ENCODE measurements around the gene CSK. TPM values are rescaled to one million over a fixed set of nuclear protein-coding genes. Genes with fewer than 3 reads are reported as not detected.
A peak's percentile ranks its signal among the peaks of the same experiment; 100 is the strongest.

Gene CSK
- polyA plus RNA-seq, 1 donor: 62.4 TPM

DNA sequence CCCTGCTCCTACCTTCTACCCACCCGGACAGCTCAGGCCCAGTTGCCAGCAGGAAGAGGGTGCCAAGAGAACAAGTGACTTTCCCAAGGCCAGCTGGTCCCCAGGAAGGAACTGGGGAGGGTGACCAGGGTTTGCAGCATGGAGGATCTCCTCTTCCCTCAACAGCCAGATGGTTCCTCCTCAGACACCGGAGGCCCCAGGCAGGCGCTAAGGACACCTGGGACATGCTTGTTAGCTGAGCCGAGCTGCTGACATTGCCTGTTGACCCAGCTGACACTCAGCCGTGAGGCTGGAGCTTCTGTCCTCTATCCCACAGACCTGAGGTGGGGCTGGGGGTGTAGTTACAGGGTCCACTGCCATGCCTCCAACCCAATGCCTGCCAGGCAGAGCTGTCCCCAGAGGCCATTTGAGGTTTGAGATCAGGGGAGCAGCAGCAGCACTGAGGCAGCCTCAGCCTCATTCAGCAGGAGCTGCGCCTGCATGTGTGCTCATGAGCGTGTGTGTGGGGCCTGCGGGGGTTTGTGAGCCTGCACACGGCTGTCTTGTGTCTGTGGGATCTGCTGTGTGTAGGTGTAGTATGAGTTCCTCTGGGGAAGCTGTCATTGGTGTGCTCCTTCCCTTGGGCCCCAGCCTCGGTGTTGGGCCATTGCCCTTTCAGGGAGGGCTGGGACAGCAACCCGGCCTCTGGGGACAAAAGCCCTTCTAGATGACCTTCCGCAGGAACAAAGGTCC is 51.7 kb downstream of the CSK start:
- WGBS (ENCODE audit: insufficient coverage, low lambda C conversion rate): no CpG with 5 or more reads among the region's 12 CpGs
- Histone ChIP-seq H3K27me3 (ENCODE audit: control insufficient read depth, insufficient read depth, low read length) (peaks cover 3% of the 10 kb centered on the region), H3K27ac (ENCODE audit: low read length) (no peak overlapping the region), H3K4me3 (ENCODE audit: low read length) (no peak overlapping the region), H3K9me3 (ENCODE audit: control insufficient read depth, low read depth, low read length) (no peaks in the 10 kb centered on the region), H3K4me1 (ENCODE audit: control insufficient read depth, insufficient read depth, low read length) (peaks cover 22% of the 10 kb centered on the region), H3K36me3 (ENCODE audit: control insufficient read depth, insufficient read depth, low read length) (peaks cover 31% of the 10 kb centered on the region)
- no peak for DNase-seq

GRCh38 chr15:74835312-74835823 is 53.5 kb downstream of the CSK start:
- Histone ChIP-seq H3K4me3 (ENCODE audit: low read length) (no peak overlapping the region), H3K36me3 (ENCODE audit: control insufficient read depth, insufficient read depth, low read length) (peaks cover 46% of the 10 kb centered on the region), H3K27ac (ENCODE audit: low read length) (no peak overlapping the region), H3K27me3 (ENCODE audit: control insufficient read depth, insufficient read depth, low read length) (no peaks in the 10 kb centered on the region), H3K4me1 (ENCODE audit: control insufficient read depth, insufficient read depth, low read length) (peaks cover 28% of the 10 kb centered on the region), H3K9me3 (ENCODE audit: control insufficient read depth, low read depth, low read length) (no peaks in the 10 kb centered on the region)
- peak; percentile 23 to 46 for DNase-seq
- no CpG with 5 or more reads among the region's 5 CpGs for WGBS (ENCODE audit: insufficient coverage, low lambda C conversion rate)

GRCh38 chr15:74836846-74837245 is 55.0 kb downstream of the CSK start:
- Histone ChIP-seq H3K27me3 (ENCODE audit: control insufficient read depth, insufficient read depth, low read length) (no peaks in the 10 kb centered on the region), H3K27ac (ENCODE audit: low read length) (no peak overlapping the region), H3K4me3 (ENCODE audit: low read length) (no peak overlapping the region), H3K36me3 (ENCODE audit: control insufficient read depth, insufficient read depth, low read length) (peaks cover 52% of the 10 kb centered on the region), H3K4me1 (ENCODE audit: control insufficient read depth, insufficient read depth, low read length) (peaks cover 34% of the 10 kb centered on the region), H3K9me3 (ENCODE audit: control insufficient read depth, low read depth, low read length) (no peaks in the 10 kb centered on the region)
- DNase-seq: no peak
- WGBS (ENCODE audit: insufficient coverage, low lambda C conversion rate): no CpG with 5 or more reads among the region's 7 CpGs

GRCh38 chr15:74837482-74838136 is 55.7 kb downstream of the CSK start:
- no peaks in the 10 kb centered on the region for H3K9me3 ChIP-seq (ENCODE audit: control insufficient read depth, low read depth, low read length)
- no peaks in the 10 kb centered on the region for H3K27me3 ChIP-seq (ENCODE audit: control insufficient read depth, insufficient read depth, low read length)
- H3K27ac ChIP-seq (ENCODE audit: low read length): no peak overlapping the region
- DNase-seq: no peak
- WGBS (ENCODE audit: insufficient coverage, low lambda C conversion rate): no CpG with 5 or more reads among the region's 15 CpGs
- peaks cover 30% of the 10 kb centered on the region for H3K4me1 ChIP-seq (ENCODE audit: control insufficient read depth, insufficient read depth, low read length)
- no peak overlapping the region for H3K4me3 ChIP-seq (ENCODE audit: low read length)
- peaks cover 52% of the 10 kb centered on the region for H3K36me3 ChIP-seq (ENCODE audit: control insufficient read depth, insufficient read depth, low read length)

GRCh38 chr15:74838137-74838516 is 56.2 kb downstream of the CSK start:
- no peak overlapping the region for H3K27ac ChIP-seq (ENCODE audit: low read length)
- no peaks in the 10 kb centered on the region for H3K9me3 ChIP-seq (ENCODE audit: control insufficient read depth, low read depth, low read length)
- no peak overlapping the region for H3K4me3 ChIP-seq (ENCODE audit: low read length)
- peaks cover 28% of the 10 kb centered on the region for H3K4me1 ChIP-seq (ENCODE audit: control insufficient read depth, insufficient read depth, low read length)
- DNase-seq: no peak
- H3K36me3 ChIP-seq (ENCODE audit: control insufficient read depth, insufficient read depth, low read length): peaks cover 52% of the 10 kb centered on the region
- WGBS (ENCODE audit: insufficient coverage, low lambda C conversion rate): no CpG with 5 or more reads among the region's 10 CpGs
- no peaks in the 10 kb centered on the region for H3K27me3 ChIP-seq (ENCODE audit: control insufficient read depth, insufficient read depth, low read length)

DNA sequence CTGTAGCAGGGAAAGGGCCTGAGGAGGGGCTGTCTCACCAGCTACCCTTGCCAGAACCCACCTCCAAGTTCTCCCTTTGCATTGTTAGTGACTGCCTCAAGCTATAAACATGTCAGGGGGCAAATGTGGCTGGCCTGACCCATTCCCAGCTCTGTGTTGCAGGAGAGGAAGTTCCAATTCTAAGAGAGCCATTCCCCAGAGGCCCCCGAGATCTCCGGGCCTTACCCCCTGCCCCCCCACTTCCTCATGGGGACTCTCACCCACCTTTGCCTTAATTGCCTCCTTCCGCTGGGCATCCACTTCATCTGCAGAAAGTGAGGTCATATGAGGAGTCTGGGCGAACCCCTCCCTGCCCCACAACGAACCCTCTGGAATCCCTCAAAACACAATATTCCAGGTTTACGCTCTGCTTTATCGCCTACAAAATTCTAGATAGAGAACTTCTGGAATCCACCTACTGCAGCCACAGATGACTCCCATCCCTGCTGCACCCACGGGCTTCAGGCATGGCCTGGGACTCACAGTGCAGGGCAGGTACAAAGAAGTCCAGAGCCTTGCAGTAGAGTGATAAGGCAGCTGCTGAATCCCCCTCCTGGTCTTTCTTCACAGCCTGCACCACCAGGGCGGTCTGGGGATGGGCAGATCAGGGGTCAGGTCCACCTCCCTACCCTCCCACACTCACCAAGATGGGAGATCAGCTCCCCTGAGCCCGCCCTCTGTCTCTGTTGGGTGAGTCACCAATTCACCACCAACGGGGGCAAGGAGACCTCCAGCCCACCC is 57.1 kb downstream of the CSK start:
- H3K4me3 ChIP-seq (ENCODE audit: low read length): no peak overlapping the region
- no peaks in the 10 kb centered on the region for H3K27me3 ChIP-seq (ENCODE audit: control insufficient read depth, insufficient read depth, low read length)
- H3K36me3 ChIP-seq (ENCODE audit: control insufficient read depth, insufficient read depth, low read length): peaks cover 52% of the 10 kb centered on the region
- no peaks in the 10 kb centered on the region for H3K9me3 ChIP-seq (ENCODE audit: control insufficient read depth, low read depth, low read length)
- peaks cover 31% of the 10 kb centered on the region for H3K4me1 ChIP-seq (ENCODE audit: control insufficient read depth, insufficient read depth, low read length)
- WGBS (ENCODE audit: insufficient coverage, low lambda C conversion rate): no CpG with 5 or more reads among the region's 11 CpGs
- H3K27ac ChIP-seq (ENCODE audit: low read length): no peak overlapping the region
- DNase-seq: no peak

- H3K36me3 ChIP-seq (ENCODE audit: control insufficient read depth, insufficient read depth, low read length): peaks cover 56% of the 10 kb centered on the region
- H3K4me1 ChIP-seq (ENCODE audit: control insufficient read depth, insufficient read depth, low read length): peaks cover 32% of the 10 kb centered on the region
- no CpG with 5 or more reads among the region's 31 CpGs for WGBS (ENCODE audit: insufficient coverage, low lambda C conversion rate)
- H3K27ac ChIP-seq (ENCODE audit: low read length): no peak overlapping the region
- no peak overlapping the region for H3K4me3 ChIP-seq (ENCODE audit: low read length)
- H3K9me3 ChIP-seq (ENCODE audit: control insufficient read depth, low read depth, low read length): no peaks in the 10 kb centered on the region
- no peak for DNase-seq
- H3K27me3 ChIP-seq (ENCODE audit: control insufficient read depth, insufficient read depth, low read length): no peaks in the 10 kb centered on the region
Measured at GRCh38 chr15:74839526-74840395, 57.9 kb downstream of the CSK start.

DNA sequence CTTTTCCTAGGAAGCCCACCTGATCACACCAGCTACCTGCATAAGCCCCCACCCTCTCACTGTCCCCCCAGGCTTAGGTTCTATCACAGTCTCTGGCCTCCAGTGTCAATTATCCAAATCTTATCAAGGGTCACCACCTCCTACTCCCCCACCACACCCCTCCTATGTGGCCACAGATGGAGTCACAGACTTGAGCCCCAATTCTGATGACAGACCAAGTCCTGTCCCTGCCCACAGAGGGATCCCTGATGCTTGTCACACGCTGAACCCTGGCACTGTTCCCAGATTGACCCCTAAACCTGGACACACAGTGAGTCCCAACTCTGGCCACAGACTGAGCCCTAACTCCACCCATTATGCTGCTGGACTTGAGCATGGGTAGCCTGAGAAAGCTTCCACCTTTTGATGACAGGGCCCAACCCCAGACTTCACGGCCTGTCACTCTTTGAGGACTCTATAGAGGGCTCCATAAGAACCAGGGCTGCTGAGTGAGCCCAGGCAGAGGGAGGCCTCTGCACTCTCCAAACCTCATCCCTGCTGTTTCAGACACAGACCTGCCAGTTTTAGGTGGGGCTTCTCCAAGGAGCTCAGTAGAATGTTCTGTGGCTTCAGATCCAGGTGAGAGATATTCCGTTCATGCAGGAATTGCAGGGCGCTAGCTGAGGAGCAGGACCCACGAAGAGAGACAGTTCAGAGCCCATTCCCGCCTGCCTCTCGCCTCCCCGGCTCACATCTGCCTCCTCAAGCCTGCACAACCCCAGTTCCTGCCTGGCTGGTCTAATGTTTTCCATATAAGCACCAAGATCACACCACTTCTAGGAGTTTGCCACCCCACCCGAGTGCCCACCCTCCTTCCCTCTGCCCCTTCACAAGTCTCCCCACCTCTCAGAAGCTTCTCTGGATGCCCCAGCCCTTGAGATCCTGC is 59.2 kb downstream of the CSK start:
- no peak for DNase-seq
- peaks cover 32% of the 10 kb centered on the region for H3K4me1 ChIP-seq (ENCODE audit: control insufficient read depth, insufficient read depth, low read length)
- H3K9me3 ChIP-seq (ENCODE audit: control insufficient read depth, low read depth, low read length): no peaks in the 10 kb centered on the region
- peaks cover 61% of the 10 kb centered on the region for H3K36me3 ChIP-seq (ENCODE audit: control insufficient read depth, insufficient read depth, low read length)
- peak overlapping the region; percentile 28 for H3K27ac ChIP-seq (ENCODE audit: low read length)
- WGBS (ENCODE audit: insufficient coverage, low lambda C conversion rate): 40% methylated on average over 1 of the region's 9 CpGs
- H3K27me3 ChIP-seq (ENCODE audit: control insufficient read depth, insufficient read depth, low read length): no peaks in the 10 kb centered on the region
- peak overlapping the region; percentile 17 for H3K4me3 ChIP-seq (ENCODE audit: low read length)

DNA sequence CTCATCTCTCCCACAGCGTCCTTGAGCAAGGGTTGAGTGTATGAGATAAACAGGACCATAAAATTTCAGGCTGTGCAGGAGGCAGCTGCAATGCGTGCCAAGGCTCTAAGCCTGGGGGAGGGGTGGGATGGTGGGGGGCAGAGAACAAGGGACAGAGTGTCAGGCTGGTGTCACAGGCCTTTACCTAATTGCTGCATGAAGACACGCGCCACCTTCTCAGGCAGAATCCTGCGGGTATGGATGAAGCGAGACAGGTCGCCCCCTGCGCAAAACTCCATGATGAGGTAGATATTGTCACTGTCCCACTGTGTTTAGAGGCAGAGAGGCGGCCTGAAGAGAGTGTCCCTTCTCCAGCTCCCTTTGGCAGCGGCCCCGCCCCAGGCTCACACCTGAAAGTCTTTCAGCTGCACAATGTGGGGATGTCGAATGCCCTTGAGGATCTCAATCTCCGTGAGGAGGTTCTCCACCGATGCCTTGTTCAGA is 60.1 kb downstream of the CSK start:
- peaks cover 32% of the 10 kb centered on the region for H3K4me1 ChIP-seq (ENCODE audit: control insufficient read depth, insufficient read depth, low read length)
- H3K36me3 ChIP-seq (ENCODE audit: control insufficient read depth, insufficient read depth, low read length): peaks cover 57% of the 10 kb centered on the region
- DNase-seq: peak; percentile 37 to 82
- H3K9me3 ChIP-seq (ENCODE audit: control insufficient read depth, low read depth, low read length): no peaks in the 10 kb centered on the region
- H3K4me3 ChIP-seq (ENCODE audit: low read length): peak overlapping the region; percentile 82
- H3K27ac ChIP-seq (ENCODE audit: low read length): peak overlapping the region; percentile 84
- no peaks in the 10 kb centered on the region for H3K27me3 ChIP-seq (ENCODE audit: control insufficient read depth, insufficient read depth, low read length)
- no CpG with 5 or more reads among the region's 14 CpGs for WGBS (ENCODE audit: insufficient coverage, low lambda C conversion rate)

Data from large intestine (tissue), 3 donors.